Measurements from ENCODE around the gene ALCAM.
"Not testable (repeated sequence)": the region's sequence is repeated elsewhere in the genome, so short reads cannot be mapped to it uniquely, and the experiment has no call there.

ALCAM gene

GRCh38 chr3:105399062-105399461 is 32.4 kb downstream of the ALCAM start:
- no peak for DNase-seq (ENCODE audit: low read depth)
- TF ChIP-seq, protein P1, sequence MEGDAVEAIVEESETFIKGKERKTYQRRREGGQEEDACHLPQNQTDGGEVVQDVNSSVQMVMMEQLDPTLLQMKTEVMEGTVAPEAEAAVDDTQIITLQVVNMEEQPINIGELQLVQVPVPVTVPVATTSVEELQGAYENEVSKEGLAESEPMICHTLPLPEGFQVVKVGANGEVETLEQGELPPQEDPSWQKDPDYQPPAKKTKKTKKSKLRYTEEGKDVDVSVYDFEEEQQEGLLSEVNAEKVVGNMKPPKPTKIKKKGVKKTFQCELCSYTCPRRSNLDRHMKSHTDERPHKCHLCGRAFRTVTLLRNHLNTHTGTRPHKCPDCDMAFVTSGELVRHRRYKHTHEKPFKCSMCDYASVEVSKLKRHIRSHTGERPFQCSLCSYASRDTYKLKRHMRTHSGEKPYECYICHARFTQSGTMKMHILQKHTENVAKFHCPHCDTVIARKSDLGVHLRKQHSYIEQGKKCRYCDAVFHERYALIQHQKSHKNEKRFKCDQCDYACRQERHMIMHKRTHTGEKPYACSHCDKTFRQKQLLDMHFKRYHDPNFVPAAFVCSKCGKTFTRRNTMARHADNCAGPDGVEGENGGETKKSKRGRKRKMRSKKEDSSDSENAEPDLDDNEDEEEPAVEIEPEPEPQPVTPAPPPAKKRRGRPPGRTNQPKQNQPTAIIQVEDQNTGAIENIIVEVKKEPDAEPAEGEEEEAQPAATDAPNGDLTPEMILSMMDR (conservative IDR thresholded peaks at IDR 0.05; ENCODE audit: low read depth, low read length): no peak
- no peak overlapping the region for H3K4me3 ChIP-seq (ENCODE audit: low read depth, low read length)

- TF ChIP-seq, protein P1 (conservative IDR thresholded peaks at IDR 0.05; ENCODE audit: low read depth, low read length): no peak
- no peak for DNase-seq (ENCODE audit: low read depth)
- no peak overlapping the region for H3K4me3 ChIP-seq (ENCODE audit: low read depth, low read length)
These were observed 32.9 kb downstream of the ALCAM start for GRCh38 chr3:105399611-105400010.

DNA sequence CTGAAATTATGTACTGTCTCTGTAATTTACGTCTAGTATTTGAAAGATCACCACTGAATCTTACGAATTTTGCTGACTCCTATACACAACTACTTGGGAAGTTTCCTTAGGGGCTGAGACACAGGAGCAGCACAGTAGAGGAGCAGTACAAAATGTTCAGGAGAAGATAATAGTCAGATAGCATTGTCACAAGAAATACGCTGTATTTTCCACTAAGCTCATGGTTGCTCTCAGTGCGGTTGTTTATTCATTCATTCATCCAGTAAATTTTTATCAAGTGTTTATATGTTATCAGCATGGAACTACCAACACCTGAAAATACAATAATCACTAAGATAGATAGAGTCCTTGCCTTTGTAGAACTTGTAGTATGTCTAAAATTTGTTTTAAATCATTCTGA is 34.5 kb downstream of the ALCAM start:
- TF ChIP-seq, protein P1 (conservative IDR thresholded peaks at IDR 0.05; ENCODE audit: low read depth, low read length): no peak
- H3K4me3 ChIP-seq (ENCODE audit: low read depth, low read length): no peak overlapping the region
- peak; percentile 37 for DNase-seq (ENCODE audit: low read depth)

GRCh38 chr3:105401691-105402149 is 35.0 kb downstream of the ALCAM start:
- TF ChIP-seq, protein P1 (conservative IDR thresholded peaks at IDR 0.05; ENCODE audit: low read depth, low read length): no peak
- DNase-seq (ENCODE audit: low read depth): peak; percentile 71
- no peak overlapping the region for H3K4me3 ChIP-seq (ENCODE audit: low read depth, low read length)

- TF ChIP-seq, protein P1 (conservative IDR thresholded peaks at IDR 0.05; ENCODE audit: low read depth, low read length): no peak
- no peak overlapping the region for H3K4me3 ChIP-seq (ENCODE audit: low read depth, low read length)
- peak; percentile 77 for DNase-seq (ENCODE audit: low read depth)
These were observed 35.6 kb downstream of the ALCAM start for GRCh38 chr3:105402287-105402801.

DNA sequence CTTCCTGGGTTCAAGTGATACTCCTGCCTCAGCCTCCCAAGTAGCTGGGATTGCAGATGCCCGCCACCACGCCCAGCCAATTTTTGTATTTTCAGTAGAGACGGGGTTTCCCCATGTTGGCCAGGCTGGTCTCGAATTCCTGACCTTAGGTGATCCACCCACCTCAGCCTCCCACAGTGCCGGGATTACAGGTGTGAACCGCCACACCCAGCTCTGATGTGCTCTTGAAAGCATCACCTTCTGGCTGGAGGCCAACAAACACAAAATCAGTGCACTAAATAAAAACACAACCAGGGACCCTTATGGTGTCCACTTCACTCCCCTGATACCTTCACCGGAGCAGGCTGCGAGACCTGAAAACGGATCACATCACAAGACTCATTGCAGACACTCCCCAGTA is 36.3 kb downstream of the ALCAM start:
- H3K4me3 ChIP-seq (ENCODE audit: low read depth, low read length); DNase-seq (ENCODE audit: low read depth): not testable (repeated sequence)

- TF ChIP-seq, protein P1 (conservative IDR thresholded peaks at IDR 0.05; ENCODE audit: low read depth, low read length): no peak
- H3K4me3 ChIP-seq (ENCODE audit: low read depth, low read length): no peak overlapping the region
- DNase-seq (ENCODE audit: low read depth): no peak
These were observed 39.6 kb downstream of the ALCAM start for GRCh38 chr3:105406268-105406667.
